ENCODE results near the gene PRG3. TPM values are rescaled to one million over a fixed set of nuclear protein-coding genes. Genes with fewer than 3 reads are reported as not detected.
A peak's percentile ranks its signal among the peaks of the same experiment; 100 is the strongest.

The PRG3 gene
- total and polyA plus RNA-seq, 9 of the 15 experiments (the other 6 are each of a cell fraction or from before 2014, with no cell fraction given): 0.18 to 0.55 (median 0.38) TPM; not detected in 6

DNA sequence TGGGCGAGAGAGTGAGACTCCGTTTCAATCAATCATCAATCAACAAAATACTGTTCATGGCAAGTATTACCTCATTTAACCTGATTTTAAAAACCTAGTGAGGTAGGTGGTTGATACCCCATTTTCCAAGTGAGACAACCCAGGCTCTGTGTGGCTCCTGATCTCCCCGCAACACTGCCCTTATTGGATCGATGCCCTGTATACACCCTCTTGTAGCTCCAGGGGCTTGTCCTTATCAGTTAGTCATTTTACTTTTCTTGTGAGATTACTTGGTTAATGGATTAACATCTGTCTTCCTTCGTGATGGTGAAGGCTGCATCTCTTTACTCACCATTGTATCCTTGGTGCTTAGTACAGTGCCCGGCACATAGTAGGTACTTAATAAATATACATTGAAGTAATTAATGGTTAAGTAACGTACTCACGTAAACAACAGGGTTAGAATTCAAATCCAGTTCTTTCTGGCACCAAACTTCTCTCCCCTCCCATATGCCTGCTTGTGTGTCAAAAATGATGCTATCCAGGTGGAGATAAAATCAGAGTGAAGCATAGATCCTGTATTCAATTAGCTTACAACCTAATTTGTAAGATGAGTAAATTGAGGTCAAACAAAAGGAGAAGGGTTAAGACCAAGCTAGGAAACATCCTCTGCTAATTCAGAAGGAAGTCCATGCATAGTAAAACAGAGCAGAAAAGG is 11.3 kb upstream of the PRG3 start:
- 62% methylated on average over 8 of the region's 8 CpGs for WGBS (ENCODE audit: insufficient coverage, low coverage, missing lambda C conversion rate)
- DNase-seq (ENCODE audit: extremely low read depth in 1 of 4, low spot score in 3 of 4) (no peak), FAIRE-seq (no peak), ATAC-seq (no peak)
- in situ Hi-C loops (cut with MboI): no loop called here
- intact Hi-C loops (cut with micrococcal nuclease): no loop called here
- Histone ChIP-seq H3K9me3 (replicated peaks; ENCODE audit: control insufficient read depth, insufficient read depth, low read depth, low read length) (no peaks in the 10 kb centered on the region), H3K79me2 (ENCODE audit: control insufficient read depth, insufficient read depth, low read length) (no peaks in the 10 kb centered on the region), H2AFZ (ENCODE audit: low read depth, low read length) (no peak overlapping the region), H3K9me1 (ENCODE audit: control insufficient read depth, insufficient read depth, low read length) (no peaks in the 10 kb centered on the region), H3K4me1 (replicated peaks in 1 of 2; ENCODE audit: control insufficient read depth in 2 of 2, insufficient read depth in 2 of 2, low read length in 2 of 2) (peaks cover 44 to 65% of the 10 kb centered on the region in 2 experiments), H3K27me3 (ENCODE audit: control insufficient read depth in 2 of 2, insufficient read depth in 2 of 2, low read length in 2 of 2) (no peaks in the 10 kb centered on the region), H3K4me3 (no peak overlapping the region), H3K36me3 (ENCODE audit: control insufficient read depth, insufficient read depth, low read length) (no peaks in the 10 kb centered on the region), H3K27ac (ENCODE audit: extremely low read depth, low read depth, low read length) (no peak overlapping the region), H4K20me1 (replicated peaks; ENCODE audit: control insufficient read depth, insufficient read depth, low read length) (no peaks in the 10 kb centered on the region), H3K4me2 (ENCODE audit: insufficient read depth, low read length) (no peak overlapping the region), H3K9ac (ENCODE audit: insufficient read depth in 1 of 2, low read depth in 2 of 2, low read length in 2 of 2) (no peak overlapping the region)
- TF ChIP-seq RBM15 (IDR thresholded peaks at IDR 0.05; ENCODE audit: insufficient read depth, low read length) (no peak), ZKSCAN1 (IDR thresholded peaks at IDR 0.05; ENCODE audit: low read depth, low read length) (peak; percentile 70), SMARCC2 (IDR thresholded peaks at IDR 0.05; ENCODE audit: low read depth) (no peak)
- CTCF ChIA-PET (ENCODE audit: low intra/inter-chr PET ratio): no interaction called here
- no TSS peak for BruUV-seq (replicated peaks)
- POLR2A ChIA-PET: interaction anchor here (0.6 to 3.3 kb wide), 3 partner anchors 10 to 321 kb away, joined by 3 to 15 read pairs (median 3); no protein-coding TSS in a partner anchor

DNA sequence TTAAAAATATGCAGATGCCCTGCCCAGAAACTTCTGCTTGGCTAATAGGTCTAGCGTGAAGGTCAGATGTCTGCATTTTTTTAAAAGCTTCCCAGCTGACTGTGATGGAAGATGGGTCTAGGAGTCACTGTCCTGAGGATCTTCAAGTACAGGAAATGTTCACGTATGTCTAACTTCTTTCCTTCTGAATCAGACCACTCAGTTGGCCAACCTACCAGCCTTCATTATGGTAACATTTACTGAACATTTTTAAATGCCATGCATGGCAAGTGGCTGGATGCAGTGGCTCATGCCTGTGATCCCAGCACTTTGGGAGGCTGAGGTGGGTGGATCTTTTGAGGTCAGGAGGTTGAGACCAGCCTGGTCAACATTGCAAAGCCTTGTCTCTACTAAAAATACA is 10.6 kb upstream of the PRG3 start:
- intact Hi-C loops (cut with micrococcal nuclease): no loop called here
- in situ Hi-C loops (cut with MboI): no loop called here
- Histone ChIP-seq H3K36me3 (ENCODE audit: control insufficient read depth, insufficient read depth, low read length) (no peaks in the 10 kb centered on the region), H3K4me2 (ENCODE audit: insufficient read depth, low read length) (no peak overlapping the region), H3K4me3 (no peak overlapping the region), H2AFZ (ENCODE audit: low read depth, low read length) (no peak overlapping the region), H3K9ac (ENCODE audit: insufficient read depth in 1 of 2, low read depth in 2 of 2, low read length in 2 of 2) (no peak overlapping the region), H3K4me1 (replicated peaks in 1 of 2; ENCODE audit: control insufficient read depth in 2 of 2, insufficient read depth in 2 of 2, low read length in 2 of 2) (peaks cover 43 to 65% of the 10 kb centered on the region in 2 experiments), H3K27ac (ENCODE audit: extremely low read depth, low read depth, low read length) (no peak overlapping the region), H3K9me1 (ENCODE audit: control insufficient read depth, insufficient read depth, low read length) (no peaks in the 10 kb centered on the region), H4K20me1 (replicated peaks; ENCODE audit: control insufficient read depth, insufficient read depth, low read length) (no peaks in the 10 kb centered on the region), H3K27me3 (ENCODE audit: control insufficient read depth in 2 of 2, insufficient read depth in 2 of 2, low read length in 2 of 2) (no peaks in the 10 kb centered on the region), H3K9me3 (replicated peaks; ENCODE audit: control insufficient read depth, insufficient read depth, low read depth, low read length) (no peaks in the 10 kb centered on the region), H3K79me2 (ENCODE audit: control insufficient read depth, insufficient read depth, low read length) (no peaks in the 10 kb centered on the region)
- ChIA-PET CTCF (ENCODE audit: low intra/inter-chr PET ratio) (no interaction called here), POLR2A (interaction anchor here (1.0 to 3.3 kb wide), 2 partner anchors 10 to 11 kb away, joined by 3 to 15 read pairs; no protein-coding TSS in a partner anchor)
- no peak for FAIRE-seq
- no TSS peak for BruUV-seq (replicated peaks)
- no peak for DNase-seq (ENCODE audit: extremely low read depth in 1 of 4, low spot score in 3 of 4)
- no peak for ATAC-seq
- WGBS (ENCODE audit: insufficient coverage, low coverage, missing lambda C conversion rate): 53% methylated on average over 2 of the region's 2 CpGs
- TF ChIP-seq ZZZ3 (IDR thresholded peaks at IDR 0.05): no peak
- TF ChIP-seq POLR2AphosphoS5 (IDR thresholded peaks at IDR 0.05; ENCODE audit: control insufficient read depth, insufficient read depth, low read depth, low read length): no peak
- TF ChIP-seq LCOR (CRISPR knock-in tag; IDR thresholded peaks at IDR 0.05): no peak
- no peak for TF ChIP-seq TEAD1 (CRISPR knock-in tag; IDR thresholded peaks at IDR 0.05)
- no peak for TF ChIP-seq POLR2A (conservative IDR thresholded peaks at IDR 0.05)
- no peak for TF ChIP-seq STAG1 (CRISPR knock-in tag; IDR thresholded peaks at IDR 0.05; ENCODE audit: borderline replicate concordance)
- no peak for TF ChIP-seq SLC30A9 (CRISPR knock-in tag; IDR thresholded peaks at IDR 0.05)
- no peak for TF ChIP-seq ARID1B (IDR thresholded peaks at IDR 0.05)
- TF ChIP-seq ZNF609 (CRISPR knock-in tag; IDR thresholded peaks at IDR 0.05; ENCODE audit: borderline replicate concordance): no peak

All from K562 (cell line).